ENCODE results near the gene TRPC6.

TRPC6 gene

DNA sequence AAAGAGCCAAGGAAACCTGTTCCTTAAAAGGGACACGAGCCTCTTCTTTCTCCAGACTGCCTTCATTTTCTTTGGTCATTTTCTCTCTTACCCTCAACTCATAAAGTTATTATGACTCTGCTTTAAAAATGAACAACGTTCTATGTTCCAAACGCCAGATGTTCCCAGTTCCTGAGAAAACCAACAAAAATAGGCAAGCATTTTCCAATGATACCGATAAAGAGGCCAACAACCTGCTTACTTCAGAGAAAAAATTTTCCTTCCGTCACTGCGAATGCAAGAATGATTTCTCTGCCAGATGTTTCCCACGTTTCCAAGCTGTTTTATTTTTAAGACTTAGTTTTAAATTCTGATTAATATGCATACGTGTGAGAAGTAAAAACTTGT is 315 bp upstream of the TRPC6 start:
- Histone ChIP-seq H4K20me1 (ENCODE audit: insufficient read depth, low read length) (no peaks in the 10 kb centered on the region), H3K36me3 (replicated peaks; ENCODE audit: low read depth, low read length) (no peaks in the 10 kb centered on the region), H3K9ac (ENCODE audit: low read length) (no peak overlapping the region), H3K4me3 (ENCODE audit: low read length) (no peak overlapping the region), H3K4me2 (ENCODE audit: low read length) (no peak overlapping the region), H2AFZ (ENCODE audit: low read depth, low read length) (no peak overlapping the region), H3K27me3 (ENCODE audit: low read depth, low read length) (no peaks in the 10 kb centered on the region), H3K4me1 (ENCODE audit: low read length) (no peaks in the 10 kb centered on the region), H3K9me3 (ENCODE audit: insufficient read depth, low read length) (no peaks in the 10 kb centered on the region), H3K27ac (ENCODE audit: low read length) (no peak overlapping the region), H3K79me2 (ENCODE audit: low read length) (no peaks in the 10 kb centered on the region)
- TF ChIP-seq EZH2phosphoT487 (IDR thresholded peaks at IDR 0.05; ENCODE audit: low read depth) = no peak
- TF ChIP-seq, protein P1, sequence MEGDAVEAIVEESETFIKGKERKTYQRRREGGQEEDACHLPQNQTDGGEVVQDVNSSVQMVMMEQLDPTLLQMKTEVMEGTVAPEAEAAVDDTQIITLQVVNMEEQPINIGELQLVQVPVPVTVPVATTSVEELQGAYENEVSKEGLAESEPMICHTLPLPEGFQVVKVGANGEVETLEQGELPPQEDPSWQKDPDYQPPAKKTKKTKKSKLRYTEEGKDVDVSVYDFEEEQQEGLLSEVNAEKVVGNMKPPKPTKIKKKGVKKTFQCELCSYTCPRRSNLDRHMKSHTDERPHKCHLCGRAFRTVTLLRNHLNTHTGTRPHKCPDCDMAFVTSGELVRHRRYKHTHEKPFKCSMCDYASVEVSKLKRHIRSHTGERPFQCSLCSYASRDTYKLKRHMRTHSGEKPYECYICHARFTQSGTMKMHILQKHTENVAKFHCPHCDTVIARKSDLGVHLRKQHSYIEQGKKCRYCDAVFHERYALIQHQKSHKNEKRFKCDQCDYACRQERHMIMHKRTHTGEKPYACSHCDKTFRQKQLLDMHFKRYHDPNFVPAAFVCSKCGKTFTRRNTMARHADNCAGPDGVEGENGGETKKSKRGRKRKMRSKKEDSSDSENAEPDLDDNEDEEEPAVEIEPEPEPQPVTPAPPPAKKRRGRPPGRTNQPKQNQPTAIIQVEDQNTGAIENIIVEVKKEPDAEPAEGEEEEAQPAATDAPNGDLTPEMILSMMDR (IDR thresholded peaks at IDR 0.05; ENCODE audit: low read depth, low read length) = no peak

DNA sequence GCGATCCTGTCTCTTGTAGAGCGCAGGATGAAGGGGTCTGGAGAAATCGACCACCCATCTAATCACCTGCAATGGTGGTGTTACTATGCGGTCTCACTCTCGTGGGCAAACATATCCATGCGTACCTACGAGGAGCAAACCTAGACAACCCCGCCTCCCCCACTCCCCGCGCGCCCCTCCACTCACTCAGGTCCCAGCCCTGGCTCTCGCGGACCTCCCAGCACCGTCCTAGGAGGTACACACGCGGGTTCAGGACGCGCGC is 887 bp downstream of the TRPC6 start:
- Histone ChIP-seq H4K20me1 (ENCODE audit: insufficient read depth, low read length) (no peaks in the 10 kb centered on the region), H3K9me3 (ENCODE audit: insufficient read depth, low read length) (no peaks in the 10 kb centered on the region), H3K4me2 (ENCODE audit: low read length) (no peak overlapping the region), H3K27me3 (ENCODE audit: low read depth, low read length) (no peaks in the 10 kb centered on the region), H3K79me2 (ENCODE audit: low read length) (no peaks in the 10 kb centered on the region), H3K4me3 (ENCODE audit: low read length) (no peak overlapping the region), H3K27ac (ENCODE audit: low read length) (no peak overlapping the region), H3K4me1 (ENCODE audit: low read length) (no peaks in the 10 kb centered on the region), H3K36me3 (replicated peaks; ENCODE audit: low read depth, low read length) (no peaks in the 10 kb centered on the region), H2AFZ (ENCODE audit: low read depth, low read length) (no peak overlapping the region), H3K9ac (ENCODE audit: low read length) (no peak overlapping the region)
- TF ChIP-seq, protein P1 (IDR thresholded peaks at IDR 0.05; ENCODE audit: low read depth, low read length) = no peak
- no peak for TF ChIP-seq EZH2phosphoT487 (IDR thresholded peaks at IDR 0.05; ENCODE audit: low read depth)

DNA sequence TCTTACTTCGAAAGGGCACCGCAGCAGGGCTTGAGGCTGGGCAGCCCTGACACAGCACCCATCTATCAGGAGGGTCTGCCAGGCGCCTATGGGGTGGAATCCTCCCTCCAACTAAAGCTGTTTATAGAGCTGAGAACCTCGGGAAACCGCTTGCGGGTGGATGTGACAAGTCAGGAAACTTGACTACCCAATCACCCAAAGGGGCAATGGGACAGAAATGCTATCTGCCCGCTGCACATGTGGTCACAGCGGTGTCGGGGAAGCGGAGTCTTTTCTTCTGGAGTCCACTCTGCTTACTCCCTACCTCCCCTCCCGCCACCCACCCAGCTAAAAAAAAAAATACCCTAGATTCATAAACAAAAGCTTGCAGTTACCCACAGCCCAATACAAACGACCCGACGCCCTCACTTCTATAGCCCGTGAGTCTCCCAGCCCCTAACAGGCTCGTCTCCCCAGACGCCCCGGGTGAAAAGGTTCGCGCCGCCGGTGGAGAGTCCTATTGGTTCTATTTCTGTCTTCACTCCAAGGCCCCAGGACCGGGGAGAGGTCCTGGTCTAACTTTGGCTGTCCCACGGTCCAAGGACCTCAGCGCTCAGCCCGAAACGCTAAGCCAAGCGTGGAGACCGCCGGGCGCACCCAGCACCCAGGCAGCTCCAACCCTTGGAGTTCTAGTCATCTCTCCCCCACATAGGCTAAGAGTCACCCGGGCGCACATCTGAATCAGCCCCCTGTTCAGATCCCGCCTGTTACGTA is 1.4 kb downstream of the TRPC6 start:
- no peak overlapping the region for H3K4me3 ChIP-seq (ENCODE audit: low read length)
- no peaks in the 10 kb centered on the region for H3K27me3 ChIP-seq (ENCODE audit: low read depth, low read length)

DNA sequence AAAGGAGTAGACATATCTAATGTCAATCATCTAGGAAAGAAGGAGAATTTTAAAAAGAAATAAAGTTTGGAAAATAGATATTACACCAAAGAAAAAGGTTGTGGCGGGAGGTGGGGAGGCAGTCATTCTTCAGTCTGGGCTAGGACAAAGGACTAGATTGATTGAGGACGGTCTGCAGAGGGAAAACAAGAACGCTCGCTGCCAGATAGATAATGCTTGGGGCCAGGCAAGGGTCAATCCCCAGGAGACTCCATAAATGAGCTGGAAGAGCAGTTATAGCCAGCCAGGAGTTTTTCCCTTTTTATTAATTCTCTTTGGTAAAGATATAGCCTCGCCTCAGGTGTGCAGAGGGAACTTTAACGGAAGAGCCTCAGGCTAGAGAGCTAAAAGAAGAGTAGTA is 6.3 kb downstream of the TRPC6 start:
- Histone ChIP-seq H3K27ac (ENCODE audit: low read length) (no peak overlapping the region), H3K9ac (ENCODE audit: low read length) (no peak overlapping the region), H3K27me3 (ENCODE audit: low read depth, low read length) (no peaks in the 10 kb centered on the region), H2AFZ (ENCODE audit: low read depth, low read length) (no peak overlapping the region), H3K4me2 (ENCODE audit: low read length) (no peak overlapping the region), H3K79me2 (ENCODE audit: low read length) (no peaks in the 10 kb centered on the region), H3K4me1 (ENCODE audit: low read length) (no peaks in the 10 kb centered on the region), H3K4me3 (ENCODE audit: low read length) (no peak overlapping the region), H3K9me3 (ENCODE audit: insufficient read depth, low read length) (no peaks in the 10 kb centered on the region), H4K20me1 (ENCODE audit: insufficient read depth, low read length) (no peaks in the 10 kb centered on the region), H3K36me3 (replicated peaks; ENCODE audit: low read depth, low read length) (no peaks in the 10 kb centered on the region)
- TF ChIP-seq, protein P1 (IDR thresholded peaks at IDR 0.05; ENCODE audit: low read depth, low read length) = no peak
- no peak for TF ChIP-seq EZH2phosphoT487 (IDR thresholded peaks at IDR 0.05; ENCODE audit: low read depth)

More for the DNA sequence above, 1.4 kb downstream of the TRPC6 start:
- TF ChIP-seq EZH2phosphoT487 (IDR thresholded peaks at IDR 0.05; ENCODE audit: low read depth) = no peak
- TF ChIP-seq, protein P1 (IDR thresholded peaks at IDR 0.05; ENCODE audit: low read depth, low read length) = no peak
- Histone ChIP-seq H4K20me1 (ENCODE audit: insufficient read depth, low read length) (no peaks in the 10 kb centered on the region), H3K79me2 (ENCODE audit: low read length) (no peaks in the 10 kb centered on the region), H2AFZ (ENCODE audit: low read depth, low read length) (no peak overlapping the region), H3K4me2 (ENCODE audit: low read length) (no peak overlapping the region), H3K9me3 (ENCODE audit: insufficient read depth, low read length) (no peaks in the 10 kb centered on the region), H3K36me3 (replicated peaks; ENCODE audit: low read depth, low read length) (no peaks in the 10 kb centered on the region), H3K27ac (ENCODE audit: low read length) (no peak overlapping the region), H3K9ac (ENCODE audit: low read length) (no peak overlapping the region), H3K4me1 (ENCODE audit: low read length) (no peaks in the 10 kb centered on the region)
